Lower leg skin (tissue), 4 donors: ENCODE measurements around the gene WAC. TPM values are rescaled to one million over a fixed set of nuclear protein-coding genes. Genes with fewer than 3 reads are reported as not detected.

Experiments
- DNase-seq, 2 donors: peaks; one replicate each; pipeline ENCODE4 v3.0.0-alpha.2; 2019; ENCODE audit warnings: low spot score in 2 of 2
- H3K4me3 ChIP-seq: fragments of 200-600 bp; sonication (generic); 2 replicates; pipeline ENCODE4 v1.5.1; 2017; ENCODE audit warnings: mild to moderate bottlenecking, low read depth; ENCODE audit not compliant: poor library complexity, severe bottlenecking
- CTCF ChIP-seq, 3 donors: fragments of 450-650 bp; IDR thresholded peaks; one replicate each; pipeline ENCODE4 v1.5.1; 2016; ENCODE audit warnings: antibody characterized with exemption in 3 of 3, mild to moderate bottlenecking in 3 of 3, moderate library complexity in 2 of 3
- POLR2A ChIP-seq, 2 donors: fragments of 450-650 bp; IDR thresholded peaks; one replicate each; pipeline ENCODE4 v1.6.1; 2016 to 2017; ENCODE audit warnings: antibody characterized with exemption in 2 of 2, mild to moderate bottlenecking in 1 of 2, moderate library complexity in 1 of 2
- WGBS, 2 donors: methylation state at CpG; one replicate each; pipeline ENCODE4 v1.1.5; 2018; 5-methylcytosine and 5-hydroxymethylcytosine counted together
- intact Hi-C: fragments of 100-400 bp; cut with DNase I; formaldehyde crosslinking; loops from one replicate; pipeline ENCODE4 v1.15.0; 2023; ENCODE audit warnings: low total_unique reads
- total RNA-seq, 4 donors: library from RNA; depleted of rRNA; stranded (reverse); fragments of >200 nt; gene quantifications; one replicate each; pipeline ENCODE4 v1.1.0, GENCODE V29; 2016

The WAC gene
- total RNA-seq, 4 donors from 2014 or later: 86.2 to 139 (median 92.9) TPM

DNA sequence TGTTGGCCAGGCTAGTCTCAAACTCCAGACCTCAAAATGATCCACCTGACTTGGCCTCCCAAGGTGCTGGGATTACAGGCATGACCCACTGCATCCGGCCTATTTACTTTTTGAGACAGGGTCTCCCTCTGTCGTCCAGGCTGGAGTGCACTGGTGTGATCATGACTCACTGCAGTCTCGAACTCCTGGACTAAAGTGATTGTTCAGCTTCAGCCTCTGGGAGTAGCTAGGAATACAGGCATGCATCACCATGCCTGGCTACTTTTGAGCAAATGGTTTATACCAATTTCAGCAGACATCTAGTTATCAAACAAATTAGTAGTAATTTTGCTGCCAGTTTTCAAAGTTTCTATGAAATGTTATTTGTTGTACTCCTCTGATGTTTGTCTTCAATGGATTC is 2.2 kb upstream of the WAC start:
- TF ChIP-seq POLR2A (IDR thresholded peaks at IDR 0.05) (no peak), CTCF (IDR thresholded peaks at IDR 0.05) (no peak)
- intact Hi-C loops: no loop called here
- no peak overlapping the region for H3K4me3 ChIP-seq
- 72% methylated on average over 3 of the region's 3 CpGs for WGBS, 2 donors
- DNase-seq: no peak

- DNase-seq: no peak
- H3K4me3 ChIP-seq: peak overlapping the region; percentile 87
- 0% methylated on average over 8 to 37 of the region's 52 CpGs for WGBS, 2 donors
- no peak for TF ChIP-seq CTCF (IDR thresholded peaks at IDR 0.05)
- TF ChIP-seq POLR2A (IDR thresholded peaks at IDR 0.05): no peak
- intact Hi-C loops: no loop called here
Measured at GRCh38 chr10:28533186-28533564, 257 bp downstream of the WAC start.

- DNase-seq: peak; percentile 53 to 95
Measured at GRCh38 chr10:28533571-28534304, 820 bp downstream of the WAC start.

DNA sequence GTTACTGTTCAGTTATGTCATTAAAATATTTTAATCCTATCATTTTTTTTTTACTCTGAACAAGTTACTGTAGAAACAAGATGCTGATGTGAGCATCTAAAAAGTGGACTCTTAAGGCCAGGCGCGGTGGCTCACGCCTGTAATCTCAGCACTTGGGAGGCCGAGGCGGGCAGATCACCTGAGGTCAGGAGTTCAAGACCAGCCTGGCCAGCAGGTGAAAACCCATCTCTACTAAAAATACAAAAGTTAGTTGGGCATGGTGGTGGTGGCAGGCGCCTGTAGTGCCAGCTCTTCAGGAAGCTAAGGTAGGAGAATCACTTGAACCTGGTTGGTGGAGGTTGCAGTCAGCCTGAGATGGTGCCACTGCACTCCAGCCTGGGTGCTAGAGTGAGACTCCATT is 2.9 kb downstream of the WAC start:
- no peak for TF ChIP-seq POLR2A (IDR thresholded peaks at IDR 0.05)
- no peak for TF ChIP-seq CTCF (IDR thresholded peaks at IDR 0.05)
- 95 to 96% methylated on average over 6 of the region's 6 CpGs for WGBS, 2 donors
- intact Hi-C loops: no loop called here
- no peak for DNase-seq
- no peak overlapping the region for H3K4me3 ChIP-seq

More at GRCh38 chr10:28533571-28534304, 820 bp downstream of the WAC start:
- 0 to 1% methylated on average over 40 to 58 of the region's 64 CpGs for WGBS, 2 donors
- intact Hi-C loops: no loop called here
- H3K4me3 ChIP-seq: peak overlapping the region; percentile 87
- no peak for TF ChIP-seq POLR2A (IDR thresholded peaks at IDR 0.05)
- TF ChIP-seq CTCF (IDR thresholded peaks at IDR 0.05): no peak

GRCh38 chr10:28538595-28538994 is 5.7 kb downstream of the WAC start:
- H3K4me3 ChIP-seq: no peak overlapping the region
- DNase-seq: no peak
- TF ChIP-seq POLR2A (IDR thresholded peaks at IDR 0.05): no peak
- no peak for TF ChIP-seq CTCF (IDR thresholded peaks at IDR 0.05)
- WGBS, 2 donors: 69 to 85% methylated on average over 1 of the region's 1 CpG
- intact Hi-C loops: no loop called here

- no peak for DNase-seq
- 90 to 92% methylated on average over 3 of the region's 3 CpGs for WGBS, 2 donors
- H3K4me3 ChIP-seq: no peak overlapping the region
- no peak for TF ChIP-seq CTCF (IDR thresholded peaks at IDR 0.05)
- TF ChIP-seq POLR2A (IDR thresholded peaks at IDR 0.05): no peak
- intact Hi-C loops: no loop called here
Measured at GRCh38 chr10:28540145-28540544, 7.2 kb downstream of the WAC start.
